Measurements from ENCODE around the gene SUSD4.

The SUSD4 gene

GRCh38 chr1:223211323-223211985 is 152.5 kb downstream of the SUSD4 start:
- no peak for DNase-seq (ENCODE audit: low read depth, low spot score)

- DNase-seq (ENCODE audit: low read depth, low spot score), result no peak
These were observed 153.2 kb downstream of the SUSD4 start for GRCh38 chr1:223210788-223211120.

- DNase-seq (ENCODE audit: low read depth, low spot score), result no peak
These were observed 153.8 kb downstream of the SUSD4 start for GRCh38 chr1:223209992-223210787.

GRCh38 chr1:223209293-223209898 is 154.6 kb downstream of the SUSD4 start:
- no peak for DNase-seq (ENCODE audit: low read depth, low spot score)

- no peak for DNase-seq (ENCODE audit: low read depth, low spot score)
These were observed 155.6 kb downstream of the SUSD4 start for GRCh38 chr1:223208164-223209076.

- DNase-seq (ENCODE audit: low read depth, low spot score), result no peak
These were observed 156.5 kb downstream of the SUSD4 start for GRCh38 chr1:223207293-223208066.

- no peak for DNase-seq (ENCODE audit: low read depth, low spot score)
These were observed 159.6 kb downstream of the SUSD4 start for GRCh38 chr1:223204424-223204823.

- DNase-seq (ENCODE audit: low read depth, low spot score), result no peak
These were observed 160.3 kb downstream of the SUSD4 start for GRCh38 chr1:223203694-223204093.

- DNase-seq (ENCODE audit: low read depth, low spot score), result no peak
These were observed 161.0 kb downstream of the SUSD4 start for GRCh38 chr1:223203034-223203408.

GRCh38 chr1:223202376-223203033 is 161.5 kb downstream of the SUSD4 start:
- DNase-seq (ENCODE audit: low read depth, low spot score), result no peak

GRCh38 chr1:223201967-223202366 is 162.0 kb downstream of the SUSD4 start:
- no peak for DNase-seq (ENCODE audit: low read depth, low spot score)

GRCh38 chr1:223200903-223201302 is 163.1 kb downstream of the SUSD4 start:
- DNase-seq (ENCODE audit: low read depth, low spot score), result no peak

- no peak for DNase-seq (ENCODE audit: low read depth, low spot score)
These were observed 164.8 kb downstream of the SUSD4 start for GRCh38 chr1:223199094-223199647.

GRCh38 chr1:223198628-223198965 is 165.4 kb downstream of the SUSD4 start:
- DNase-seq (ENCODE audit: low read depth, low spot score), result no peak

GRCh38 chr1:223197923-223198627 is 165.9 kb downstream of the SUSD4 start:
- no peak for DNase-seq (ENCODE audit: low read depth, low spot score)

- peak; percentile 9 for DNase-seq (ENCODE audit: low read depth, low spot score)
These were observed 173.9 kb downstream of the SUSD4 start for GRCh38 chr1:223189903-223190724.

- DNase-seq (ENCODE audit: low read depth, low spot score), result no peak
These were observed 174.5 kb downstream of the SUSD4 start for GRCh38 chr1:223189525-223189902.

- DNase-seq (ENCODE audit: low read depth, low spot score), result no peak
These were observed 175.2 kb downstream of the SUSD4 start for GRCh38 chr1:223188618-223189356.

All from activated CD4-positive, CD25-positive, alpha-beta regulatory T cell treated with anti-CD3 and anti-CD28 coated beads, Interleukin-2, amount 50 U/mL, for 16 hours (primary cell).